Central memory CD8-positive, alpha-beta T cell (primary cell): ENCODE results near the gene BHLHE40.
"Not testable (repeated sequence)": the region's sequence is repeated elsewhere in the genome, so short reads cannot be mapped to it uniquely, and the experiment has no call there.

Experiments
- ATAC-seq: fragments of 150-1000 bp; cut with Tn5 transposase; replicated peaks from 2 replicates; pipeline ENCODE4 v1.10.0; 2022; ENCODE audit warnings: mild to moderate bottlenecking, moderate FRiP score, moderate number of reproducible peaks; ENCODE audit not compliant: poor library complexity, severe bottlenecking; ENCODE audit errors: extremely low read depth
- DNase-seq, 2 donors: peaks; one replicate each; pipeline ENCODE4 v3.0.0; 2021; ENCODE audit warnings: low spot score in 2 of 2
- H3K27ac Mint-ChIP-seq: one replicate; pipeline ENCODE4 v1.8.0; 2022; ENCODE audit warnings: low read depth, mild to moderate bottlenecking, moderate library complexity, mixed read lengths
- H3K27me3 Mint-ChIP-seq: one replicate; pipeline ENCODE4 v1.8.0; 2022; ENCODE audit warnings: mixed read lengths
- H3K36me3 Mint-ChIP-seq: one replicate; pipeline ENCODE4 v1.8.0; 2022; ENCODE audit warnings: mild to moderate bottlenecking, moderate library complexity, mixed read lengths; ENCODE audit not compliant: insufficient read depth
- H3K4me1 Mint-ChIP-seq: one replicate; pipeline ENCODE4 v1.8.0; 2022; ENCODE audit warnings: mixed read lengths
- H3K4me3 Mint-ChIP-seq: one replicate; pipeline ENCODE4 v1.8.0; 2022; ENCODE audit warnings: mild to moderate bottlenecking, moderate library complexity, mixed read lengths
- H3K9me3 Mint-ChIP-seq: one replicate; pipeline ENCODE4 v1.8.0; 2022; ENCODE audit warnings: mixed read lengths

Gene BHLHE40

DNA sequence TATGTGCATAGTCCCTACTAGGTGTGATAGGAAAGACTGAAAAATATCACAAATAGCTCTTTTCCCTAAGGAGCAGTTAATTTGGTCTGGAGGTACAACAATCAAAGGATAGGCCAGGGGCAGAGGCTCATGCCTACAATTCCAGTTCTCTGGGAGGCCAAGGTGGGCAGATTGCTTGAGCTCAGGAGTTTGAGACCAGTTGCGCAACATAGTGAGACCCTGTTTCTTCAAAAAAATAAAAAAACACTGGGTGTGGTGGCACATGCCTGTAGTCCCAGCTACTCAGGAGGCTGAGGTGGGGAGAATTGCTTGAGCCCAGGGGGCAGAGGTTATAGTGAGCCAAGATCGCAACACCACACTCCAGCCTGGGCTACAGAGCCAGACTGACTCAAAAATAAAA, 30.2 kb upstream of the BHLHE40 start:
- no peak for ATAC-seq

DNA sequence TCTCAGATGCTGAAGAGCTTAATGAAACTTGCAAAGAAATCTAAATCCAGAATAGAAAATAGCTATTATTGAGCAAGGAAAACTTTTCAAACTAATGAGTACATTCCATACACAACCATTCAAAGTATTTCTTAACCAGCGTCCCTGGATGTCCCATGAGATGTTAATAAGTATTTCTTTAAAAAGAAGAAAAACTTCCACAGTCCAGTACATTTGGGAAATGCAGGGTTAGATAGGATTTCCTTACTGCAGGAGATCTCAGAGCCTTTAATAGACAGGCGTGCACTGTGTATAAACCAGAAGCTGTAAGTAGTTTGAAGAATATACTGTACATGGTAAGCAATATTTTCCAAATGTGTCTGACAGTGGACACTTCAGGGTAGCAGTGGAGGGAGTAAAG, 29.6 kb upstream of the BHLHE40 start:
- Mint-ChIP-seq H3K4me1 (peaks cover 5% of the 10 kb centered on the region), H3K27ac (no peak overlapping the region), H3K4me3 (no peak overlapping the region), H3K36me3 (no peaks in the 10 kb centered on the region), H3K27me3 (no peaks in the 10 kb centered on the region), H3K9me3 (no peaks in the 10 kb centered on the region)
- ATAC-seq (no peak), DNase-seq (no peak)

More for the DNA sequence above, 30.2 kb upstream of the BHLHE40 start:
- Mint-ChIP-seq H3K36me3 (no peaks in the 10 kb centered on the region), H3K4me1 (peaks cover 5% of the 10 kb centered on the region), H3K4me3 (no peak overlapping the region), H3K9me3 (no peaks in the 10 kb centered on the region), H3K27ac (no peak overlapping the region), H3K27me3 (no peaks in the 10 kb centered on the region)
- DNase-seq = no peak

DNA sequence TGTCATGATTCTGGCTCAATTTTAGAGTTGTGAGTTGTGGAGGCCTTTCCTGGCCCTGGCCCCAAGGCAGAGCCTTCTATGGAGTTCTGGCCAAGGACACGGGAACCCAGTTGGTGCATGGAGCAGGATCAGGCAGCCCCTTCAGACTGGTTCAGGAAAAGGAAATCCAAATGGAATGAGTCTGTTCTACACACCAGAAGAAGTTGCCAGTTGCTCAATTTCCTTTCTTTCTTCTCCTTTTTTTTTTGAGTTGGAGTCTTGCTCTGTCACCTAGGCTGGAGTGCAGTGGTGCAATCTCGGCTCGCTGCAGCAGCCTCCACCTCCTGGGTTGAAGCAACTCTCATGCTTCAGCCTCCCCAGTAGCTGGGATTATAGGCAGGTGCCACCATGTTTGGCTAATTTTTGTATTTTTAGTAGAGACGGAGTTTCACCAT, 28.9 kb upstream of the BHLHE40 start:
- no peak overlapping the region for H3K4me3 Mint-ChIP-seq
- no peaks in the 10 kb centered on the region for H3K4me1 Mint-ChIP-seq
- no peak overlapping the region for H3K27ac Mint-ChIP-seq
- ATAC-seq (no peak), DNase-seq (no peak)
- no peaks in the 10 kb centered on the region for H3K36me3 Mint-ChIP-seq
- H3K9me3 Mint-ChIP-seq = no peaks in the 10 kb centered on the region
- H3K27me3 Mint-ChIP-seq = no peaks in the 10 kb centered on the region

DNA sequence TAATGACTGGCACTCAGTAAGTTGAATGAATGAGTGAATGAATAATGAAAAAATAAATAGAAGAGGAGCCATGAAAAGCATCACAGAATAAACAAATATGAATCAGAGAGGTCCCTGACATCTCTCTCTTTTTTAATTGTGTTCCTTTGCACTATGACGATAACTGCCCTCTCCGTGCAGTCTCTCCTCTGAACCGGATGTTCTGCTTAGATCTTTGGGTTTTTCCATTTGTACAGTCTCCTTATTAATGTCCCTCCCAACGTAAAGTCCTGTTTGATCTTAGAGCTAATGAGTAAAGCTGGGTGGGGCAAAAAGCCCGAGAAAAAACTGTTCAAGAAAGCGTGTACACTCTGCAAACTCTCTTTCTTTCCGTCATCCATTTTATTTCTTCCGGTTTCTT, 28.3 kb upstream of the BHLHE40 start:
- DNase-seq (no peak), ATAC-seq (no peak)
- Mint-ChIP-seq H3K27ac (peak overlapping the region; percentile 81), H3K4me3 (no peak overlapping the region), H3K27me3 (no peaks in the 10 kb centered on the region), H3K9me3 (no peaks in the 10 kb centered on the region), H3K36me3 (no peaks in the 10 kb centered on the region), H3K4me1 (no peaks in the 10 kb centered on the region)

DNA sequence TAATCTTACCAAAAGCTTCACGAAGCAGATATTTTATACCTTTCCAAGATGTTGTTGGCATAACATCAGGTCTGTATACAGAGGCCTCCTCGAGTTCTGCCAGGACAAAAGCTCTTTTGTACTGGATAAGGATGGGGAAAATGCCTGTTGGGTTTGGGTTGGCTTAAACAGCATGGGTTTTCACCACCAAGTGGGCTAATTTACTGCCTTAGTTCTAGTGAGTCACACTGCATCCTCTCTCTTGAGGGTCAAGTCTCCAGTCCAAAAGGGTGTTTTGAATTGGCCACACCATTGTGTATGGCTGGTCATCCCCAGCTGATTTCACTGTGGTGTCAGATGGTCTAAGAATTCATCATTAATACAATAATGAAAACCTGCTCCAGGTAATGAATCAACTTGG, 26.1 kb upstream of the BHLHE40 start:
- no peaks in the 10 kb centered on the region for H3K27me3 Mint-ChIP-seq
- DNase-seq (no peak), ATAC-seq (no peak)
- no peaks in the 10 kb centered on the region for H3K4me1 Mint-ChIP-seq
- H3K36me3 Mint-ChIP-seq = no peaks in the 10 kb centered on the region
- no peak overlapping the region for H3K4me3 Mint-ChIP-seq
- no peak overlapping the region for H3K27ac Mint-ChIP-seq
- H3K9me3 Mint-ChIP-seq = no peaks in the 10 kb centered on the region

DNA sequence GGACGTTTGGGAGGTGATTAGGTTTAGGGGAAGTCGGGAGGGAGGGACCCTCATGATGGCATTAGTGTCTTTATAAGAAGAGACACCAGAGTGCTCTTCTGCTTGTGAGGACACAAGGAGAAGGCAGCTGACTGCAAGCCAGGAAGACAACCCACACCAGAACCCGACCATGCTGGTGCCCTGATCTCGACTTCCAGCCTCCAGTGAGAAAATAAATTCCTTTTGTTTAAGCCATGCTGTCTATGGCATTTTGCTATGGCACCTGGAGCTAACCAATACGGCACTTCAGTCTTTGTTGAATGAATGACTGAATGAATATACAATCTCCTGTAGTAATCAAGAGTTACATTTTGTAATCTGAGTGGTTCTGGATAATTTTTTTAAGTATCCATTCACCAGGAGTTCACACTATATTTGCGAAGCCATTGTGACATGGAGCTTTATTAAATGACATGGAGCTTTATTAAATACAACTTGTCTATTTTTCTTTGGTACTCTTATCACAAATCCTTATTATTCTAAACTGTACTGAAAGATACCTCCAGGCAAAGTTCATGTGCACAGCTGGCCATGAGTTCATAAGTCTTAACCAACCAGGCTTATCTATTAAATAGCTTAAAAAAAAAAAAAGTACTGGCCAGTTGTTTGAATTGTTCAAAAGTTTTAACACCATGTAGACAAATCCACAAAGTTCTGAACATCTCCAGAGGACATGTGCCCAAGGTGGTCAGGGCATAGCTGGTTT, 24.8 kb upstream of the BHLHE40 start:
- ATAC-seq = no peak
- no peak for DNase-seq
- Mint-ChIP-seq H3K27me3 (no peaks in the 10 kb centered on the region), H3K36me3 (no peaks in the 10 kb centered on the region), H3K9me3 (peaks cover 6% of the 10 kb centered on the region), H3K27ac (no peak overlapping the region), H3K4me3 (no peak overlapping the region), H3K4me1 (no peaks in the 10 kb centered on the region)

DNA sequence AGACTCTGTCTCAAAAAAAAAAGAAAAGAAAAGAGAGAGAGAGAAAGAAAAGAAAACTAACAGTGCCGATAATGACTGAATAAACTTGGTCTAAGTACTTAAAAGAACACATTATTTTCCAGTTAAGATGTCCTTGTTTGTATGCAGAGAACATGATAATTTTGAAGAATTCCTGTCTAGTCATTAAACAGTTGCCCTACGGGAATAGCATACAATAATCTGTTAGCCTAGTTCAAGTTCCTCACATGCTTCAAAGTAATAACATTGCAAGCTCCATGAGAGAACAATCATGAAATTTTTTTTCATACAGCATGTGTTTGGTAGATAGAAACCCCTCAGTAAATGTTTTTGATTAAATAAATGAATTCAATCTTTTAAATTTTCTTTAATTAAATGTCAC, 23.1 kb upstream of the BHLHE40 start:
- ATAC-seq = no peak
- Mint-ChIP-seq H3K36me3 (no peaks in the 10 kb centered on the region), H3K9me3 (peaks cover 6% of the 10 kb centered on the region)

DNA sequence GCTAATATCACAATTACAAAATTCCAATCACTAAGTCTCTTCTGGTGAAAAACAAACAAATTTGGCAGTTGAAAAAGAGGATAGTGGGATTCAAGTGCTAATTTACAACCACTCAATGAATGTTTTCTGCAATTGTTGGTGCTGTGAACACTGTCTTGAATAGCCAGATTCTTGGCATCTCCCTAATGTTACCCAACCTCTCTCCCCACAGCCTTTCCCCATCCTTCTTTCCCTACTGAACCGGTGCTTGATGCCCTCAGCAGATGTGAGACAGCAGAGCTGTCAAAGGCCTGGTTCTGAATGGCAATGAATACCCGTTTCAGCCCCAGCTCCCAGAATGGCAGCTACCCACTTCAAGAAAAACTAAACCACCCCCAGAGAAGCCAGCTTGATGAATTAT, 22.5 kb upstream of the BHLHE40 start:
- no peak overlapping the region for H3K4me3 Mint-ChIP-seq
- no peak for ATAC-seq
- no peaks in the 10 kb centered on the region for H3K4me1 Mint-ChIP-seq
- H3K27me3 Mint-ChIP-seq = no peaks in the 10 kb centered on the region
- no peak overlapping the region for H3K27ac Mint-ChIP-seq
- no peaks in the 10 kb centered on the region for H3K36me3 Mint-ChIP-seq
- DNase-seq = no peak
- peaks cover 6% of the 10 kb centered on the region for H3K9me3 Mint-ChIP-seq

More for the DNA sequence above, 23.1 kb upstream of the BHLHE40 start:
- no peaks in the 10 kb centered on the region for H3K4me1 Mint-ChIP-seq
- no peak overlapping the region for H3K27ac Mint-ChIP-seq
- DNase-seq = no peak
- no peaks in the 10 kb centered on the region for H3K27me3 Mint-ChIP-seq
- H3K4me3 Mint-ChIP-seq = no peak overlapping the region

DNA sequence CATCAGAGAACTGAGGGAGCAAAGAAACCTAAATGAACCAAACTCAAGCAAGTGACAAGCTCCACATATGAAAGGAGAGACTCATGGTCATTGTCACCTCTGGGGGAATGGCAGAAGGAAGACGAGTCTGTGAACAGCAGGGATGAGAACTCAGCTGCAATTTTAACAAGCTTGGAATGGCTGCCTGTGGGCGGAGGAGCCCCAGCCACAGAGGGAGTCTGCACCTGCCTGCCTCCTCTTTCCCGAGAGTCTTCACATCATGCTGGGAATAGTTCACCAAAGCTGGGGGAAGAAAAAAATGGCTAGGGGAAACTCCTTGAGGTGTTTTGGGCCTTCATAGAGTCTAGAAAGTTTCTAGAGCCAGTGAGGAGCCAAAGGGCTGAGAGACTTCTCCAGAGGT, 21.3 kb upstream of the BHLHE40 start:
- no peak overlapping the region for H3K4me3 Mint-ChIP-seq
- no peak overlapping the region for H3K27ac Mint-ChIP-seq
- ATAC-seq = no peak

DNA sequence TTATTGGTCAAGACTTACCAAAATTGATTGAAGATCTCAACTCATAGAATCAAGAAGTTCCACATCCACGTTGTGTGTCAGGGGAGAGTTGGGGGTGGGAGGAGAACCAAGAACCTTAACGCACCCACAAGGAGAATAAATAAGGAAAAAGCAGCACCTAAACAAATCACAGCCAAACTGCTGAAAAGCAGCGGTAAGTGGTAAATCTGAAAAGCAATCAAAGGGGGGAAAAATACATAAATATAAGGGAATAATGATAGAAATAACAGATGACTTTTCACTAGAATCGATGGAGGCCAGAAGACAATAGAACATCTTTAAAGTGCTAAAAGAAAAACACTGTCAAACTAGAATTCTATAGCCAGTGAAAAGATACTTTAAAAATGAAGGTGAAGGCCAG, 20.1 kb upstream of the BHLHE40 start:
- DNase-seq = no peak
- Mint-ChIP-seq H3K27ac (no peak overlapping the region), H3K36me3 (no peaks in the 10 kb centered on the region), H3K27me3 (no peaks in the 10 kb centered on the region), H3K4me1 (peaks cover 6% of the 10 kb centered on the region), H3K4me3 (no peak overlapping the region), H3K9me3 (peaks cover 6% of the 10 kb centered on the region)
- ATAC-seq = no peak

More for the DNA sequence above, 21.3 kb upstream of the BHLHE40 start:
- no peak for DNase-seq
- Mint-ChIP-seq H3K4me1 (no peaks in the 10 kb centered on the region), H3K27me3 (no peaks in the 10 kb centered on the region), H3K36me3 (no peaks in the 10 kb centered on the region), H3K9me3 (peaks cover 6% of the 10 kb centered on the region)

DNA sequence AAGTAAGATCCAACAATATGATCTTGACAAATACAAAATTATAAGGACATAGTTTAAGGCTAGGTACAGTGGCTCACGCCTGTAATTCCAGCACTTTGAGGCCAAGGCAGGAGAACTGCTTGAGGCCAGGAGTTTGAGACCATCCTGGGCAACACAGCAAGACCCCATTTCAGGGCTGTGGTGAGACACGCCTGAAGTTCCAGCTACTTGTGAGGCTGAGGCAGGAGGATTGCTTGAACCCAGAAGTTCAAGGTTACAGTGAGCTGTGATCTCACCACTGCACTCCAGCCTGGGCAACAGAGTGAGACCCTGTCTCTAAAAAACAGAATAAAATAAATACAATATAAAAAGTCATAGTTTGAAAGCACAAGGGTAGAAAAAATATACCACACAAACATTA, 17.4 kb upstream of the BHLHE40 start:
- ATAC-seq, H3K4me3 Mint-ChIP-seq, H3K36me3 Mint-ChIP-seq, H3K9me3 Mint-ChIP-seq, H3K27me3 Mint-ChIP-seq, H3K27ac Mint-ChIP-seq, DNase-seq: not testable (repeated sequence)
- peaks cover 24% of the 10 kb centered on the region for H3K4me1 Mint-ChIP-seq

DNA sequence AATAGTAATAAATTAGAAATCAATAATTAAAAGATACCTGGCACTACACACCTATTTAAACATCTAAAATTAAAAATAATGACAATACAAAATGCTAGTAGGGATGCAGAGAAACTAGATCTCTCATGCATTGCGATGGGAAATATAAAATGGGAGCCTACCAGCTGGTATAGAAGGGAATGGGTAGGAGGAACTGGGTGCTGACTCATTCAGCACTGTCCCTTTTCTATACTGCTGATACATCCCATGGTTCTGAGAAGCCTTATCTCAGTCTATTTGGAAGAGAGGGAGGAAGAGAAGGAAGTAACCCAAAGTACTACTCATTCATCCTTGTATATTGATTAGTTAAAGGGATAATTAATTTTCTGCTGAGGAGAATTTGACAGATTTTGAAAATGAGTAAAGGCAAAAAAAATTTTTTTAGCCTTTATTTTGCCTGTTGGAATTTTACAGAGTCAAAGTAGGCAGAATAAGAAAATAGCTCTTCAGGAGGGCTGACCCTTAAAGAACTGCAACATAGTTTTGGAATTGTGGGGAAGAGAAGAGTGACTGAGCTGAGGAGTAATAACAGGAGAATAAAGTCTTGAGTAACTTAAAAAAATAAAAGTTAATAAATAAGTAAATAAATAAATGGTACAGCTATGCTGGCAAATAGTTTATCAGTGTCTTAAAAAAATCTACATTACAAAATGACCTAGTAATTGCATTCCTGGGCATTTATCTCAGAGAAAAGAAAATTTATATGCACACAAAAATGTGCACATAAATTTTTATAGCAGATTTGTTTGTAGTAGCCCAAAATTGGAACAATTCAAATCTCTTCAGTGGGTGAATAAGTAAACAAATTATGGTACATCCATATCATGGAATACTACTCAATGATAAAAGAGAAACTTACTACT, 15.3 kb upstream of the BHLHE40 start:
- Mint-ChIP-seq H3K36me3 (peaks cover 9% of the 10 kb centered on the region), H3K27me3 (no peaks in the 10 kb centered on the region), H3K27ac (no peak overlapping the region), H3K4me1 (peaks cover 38% of the 10 kb centered on the region), H3K4me3 (no peak overlapping the region), H3K9me3 (peaks cover 23% of the 10 kb centered on the region)
- DNase-seq = no peak
- no peak for ATAC-seq

DNA sequence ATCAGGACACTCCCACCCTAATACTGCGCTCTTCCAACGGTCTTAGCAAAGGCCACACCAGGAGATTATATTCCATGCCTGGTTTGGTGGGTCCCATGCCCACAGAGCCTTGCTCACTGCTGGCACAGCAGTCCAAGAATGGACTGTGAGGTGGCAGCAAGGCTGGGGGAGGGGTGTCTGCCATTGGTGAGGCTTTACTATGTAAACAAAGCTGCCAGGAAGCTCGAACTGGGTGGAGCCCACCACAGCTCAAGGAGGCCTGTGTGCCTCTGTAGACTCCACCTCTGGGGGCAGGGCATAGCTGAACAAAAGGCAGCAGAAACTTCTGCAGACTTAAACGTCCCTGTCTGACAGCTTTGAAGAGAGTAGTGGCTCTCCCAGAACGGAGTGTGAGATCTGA, 13.2 kb upstream of the BHLHE40 start:
- H3K36me3 Mint-ChIP-seq = not testable (repeated sequence)
- ATAC-seq = peak; percentile 72

More for the DNA sequence above, 13.2 kb upstream of the BHLHE40 start:
- H3K27me3 Mint-ChIP-seq = not testable (repeated sequence)
- H3K4me3 Mint-ChIP-seq = peak overlapping the region; percentile 47
- peaks cover 19% of the 10 kb centered on the region for H3K9me3 Mint-ChIP-seq
- peak in 1 of 2 donors; percentile 45 for DNase-seq
- H3K4me1 Mint-ChIP-seq = peaks cover 38% of the 10 kb centered on the region
- peak overlapping the region; percentile 64 for H3K27ac Mint-ChIP-seq
